Thyroid gland (tissue), 4 donors: Measurements from ENCODE around the gene TMEM164.

ENCODE experiments used
- POLR2A ChIP-seq, 2 donors: fragments of 450-650 bp; IDR thresholded peaks; one replicate each; pipeline ENCODE4 v1.6.1; 2017; ENCODE audit warnings: antibody characterized with exemption in 2 of 2, mild to moderate bottlenecking in 2 of 2, moderate library complexity in 1 of 2
- TF ChIP-seq, protein P1 (sequence below), 6 experiments: fragments of 200-600 bp in 3 of 6; fragments of 450-650 bp in 3 of 6; sonication (generic) in 3 of 6; IDR thresholded peaks; one replicate each; pipeline ENCODE4 v1.5.1; 2016 to 2019; ENCODE audit warnings: antibody characterized with exemption in 6 of 6, mild to moderate bottlenecking in 2 of 6, inconsistent platforms in 1 of 6, moderate library complexity in 1 of 6

GRCh38 chrX:110004731-110005369 is 1.9 kb downstream of the TMEM164 start:
- TF ChIP-seq POLR2A (IDR thresholded peaks at IDR 0.05): no peak
- TF ChIP-seq, protein P1, sequence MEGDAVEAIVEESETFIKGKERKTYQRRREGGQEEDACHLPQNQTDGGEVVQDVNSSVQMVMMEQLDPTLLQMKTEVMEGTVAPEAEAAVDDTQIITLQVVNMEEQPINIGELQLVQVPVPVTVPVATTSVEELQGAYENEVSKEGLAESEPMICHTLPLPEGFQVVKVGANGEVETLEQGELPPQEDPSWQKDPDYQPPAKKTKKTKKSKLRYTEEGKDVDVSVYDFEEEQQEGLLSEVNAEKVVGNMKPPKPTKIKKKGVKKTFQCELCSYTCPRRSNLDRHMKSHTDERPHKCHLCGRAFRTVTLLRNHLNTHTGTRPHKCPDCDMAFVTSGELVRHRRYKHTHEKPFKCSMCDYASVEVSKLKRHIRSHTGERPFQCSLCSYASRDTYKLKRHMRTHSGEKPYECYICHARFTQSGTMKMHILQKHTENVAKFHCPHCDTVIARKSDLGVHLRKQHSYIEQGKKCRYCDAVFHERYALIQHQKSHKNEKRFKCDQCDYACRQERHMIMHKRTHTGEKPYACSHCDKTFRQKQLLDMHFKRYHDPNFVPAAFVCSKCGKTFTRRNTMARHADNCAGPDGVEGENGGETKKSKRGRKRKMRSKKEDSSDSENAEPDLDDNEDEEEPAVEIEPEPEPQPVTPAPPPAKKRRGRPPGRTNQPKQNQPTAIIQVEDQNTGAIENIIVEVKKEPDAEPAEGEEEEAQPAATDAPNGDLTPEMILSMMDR (IDR thresholded peaks at IDR 0.05): no peak
